Mucosa of rectum (tissue), 2 donors: ENCODE results near the gene PIK3CD.
A peak's percentile ranks its signal among the peaks of the same experiment; 100 is the strongest.

Experiments used
- H3K27ac ChIP-seq, 2 donors: one replicate each; pipeline ENCODE4 v1.7.0; 2013; ENCODE audit warnings: inconsistent platforms in 2 of 2, low read depth in 2 of 2, low read length in 2 of 2
- H3K27me3 ChIP-seq, 2 donors: one replicate each; pipeline ENCODE4 v1.7.0; 2013; ENCODE audit warnings: low read length in 2 of 2; ENCODE audit not compliant: control insufficient read depth in 2 of 2, insufficient read depth in 2 of 2
- H3K36me3 ChIP-seq, 2 donors: one replicate each; pipeline ENCODE4 v1.7.0; 2013; ENCODE audit warnings: low read length in 2 of 2; ENCODE audit not compliant: control insufficient read depth in 2 of 2, insufficient read depth in 2 of 2
- H3K4me1 ChIP-seq, 2 donors: one replicate each; pipeline ENCODE4 v1.7.0; 2013; ENCODE audit warnings: low read length in 2 of 2, mild to moderate bottlenecking in 1 of 2; ENCODE audit not compliant: control insufficient read depth in 2 of 2, insufficient read depth in 2 of 2
- H3K4me3 ChIP-seq, 2 donors: one replicate each; pipeline ENCODE4 v1.7.0; 2013; ENCODE audit warnings: low read length in 2 of 2
- H3K9ac ChIP-seq, 2 donors: one replicate each; pipeline ENCODE4 v1.7.0; 2013; ENCODE audit warnings: low read length in 2 of 2, low read depth in 1 of 2, mild to moderate bottlenecking in 1 of 2
- H3K9me3 ChIP-seq, 2 donors: one replicate each; pipeline ENCODE4 v1.7.0; 2013; ENCODE audit warnings: low read length in 2 of 2; ENCODE audit not compliant: control insufficient read depth in 2 of 2
- donor health status: healthy.
- donor health status: Normal muscosa, but diverticular disease.

The PIK3CD gene

DNA sequence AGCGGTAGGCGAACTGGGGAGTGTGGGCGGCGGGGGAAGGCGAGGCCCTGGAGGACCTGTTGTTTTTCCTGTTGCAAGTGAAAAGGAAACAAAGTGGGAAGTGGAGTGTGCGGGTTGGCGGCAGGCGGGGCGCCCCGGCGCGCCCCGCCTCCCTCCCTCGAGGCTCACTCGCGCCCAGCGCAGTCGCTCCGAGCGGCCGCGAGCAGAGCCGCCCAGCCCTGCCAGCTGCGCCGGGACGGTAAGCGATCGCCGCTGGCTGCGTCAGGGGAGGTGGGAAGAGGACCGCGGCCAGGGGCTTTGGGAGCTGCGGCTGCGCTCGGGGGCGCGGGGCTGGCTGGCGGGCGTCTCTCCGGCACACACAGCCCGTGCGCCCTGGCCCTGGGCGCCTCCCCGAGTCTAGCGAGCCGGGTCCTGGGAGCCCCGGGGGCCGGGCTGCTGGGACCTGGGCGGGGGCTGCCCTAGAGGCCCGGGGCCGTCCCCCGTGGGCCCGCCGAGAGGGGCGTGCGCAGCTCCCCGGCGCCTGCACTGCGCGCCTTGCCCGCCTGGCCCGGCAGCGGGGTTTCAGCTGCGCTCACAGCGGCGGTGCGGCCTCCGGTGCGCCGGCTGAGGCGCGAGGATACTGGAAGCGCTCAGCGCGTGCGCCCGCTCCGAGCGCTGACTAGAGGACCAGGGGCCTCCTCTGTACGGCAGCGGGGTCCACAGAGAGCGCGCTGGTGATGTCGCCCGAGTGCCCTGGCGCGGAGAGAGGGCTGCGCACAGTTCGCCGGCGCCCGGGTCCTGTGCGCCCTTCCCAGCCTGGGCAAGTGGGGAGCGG is at the start of gene PIK3CD:
PIK3CD (plus strand) TSS at position 167 of the 814 bp plus-strand sequence. CDS start 58,725 bp downstream, outside the sequence.
- no peaks in the 10 kb centered on the region for H3K4me1 ChIP-seq
- peaks cover 6 to 10% of the 10 kb centered on the region in 2 donors for H3K27me3 ChIP-seq
- H3K9ac ChIP-seq = peak within 1 kb of the TSS; percentile 17 to 41
- peak within 1 kb of the TSS; percentile 7 to 74 for H3K27ac ChIP-seq
- H3K36me3 ChIP-seq = no peaks in the 10 kb centered on the region
- H3K4me3 ChIP-seq = peak within 1 kb of the TSS; percentile 39 to 63
- H3K9me3 ChIP-seq = no peaks in the 10 kb centered on the region

DNA sequence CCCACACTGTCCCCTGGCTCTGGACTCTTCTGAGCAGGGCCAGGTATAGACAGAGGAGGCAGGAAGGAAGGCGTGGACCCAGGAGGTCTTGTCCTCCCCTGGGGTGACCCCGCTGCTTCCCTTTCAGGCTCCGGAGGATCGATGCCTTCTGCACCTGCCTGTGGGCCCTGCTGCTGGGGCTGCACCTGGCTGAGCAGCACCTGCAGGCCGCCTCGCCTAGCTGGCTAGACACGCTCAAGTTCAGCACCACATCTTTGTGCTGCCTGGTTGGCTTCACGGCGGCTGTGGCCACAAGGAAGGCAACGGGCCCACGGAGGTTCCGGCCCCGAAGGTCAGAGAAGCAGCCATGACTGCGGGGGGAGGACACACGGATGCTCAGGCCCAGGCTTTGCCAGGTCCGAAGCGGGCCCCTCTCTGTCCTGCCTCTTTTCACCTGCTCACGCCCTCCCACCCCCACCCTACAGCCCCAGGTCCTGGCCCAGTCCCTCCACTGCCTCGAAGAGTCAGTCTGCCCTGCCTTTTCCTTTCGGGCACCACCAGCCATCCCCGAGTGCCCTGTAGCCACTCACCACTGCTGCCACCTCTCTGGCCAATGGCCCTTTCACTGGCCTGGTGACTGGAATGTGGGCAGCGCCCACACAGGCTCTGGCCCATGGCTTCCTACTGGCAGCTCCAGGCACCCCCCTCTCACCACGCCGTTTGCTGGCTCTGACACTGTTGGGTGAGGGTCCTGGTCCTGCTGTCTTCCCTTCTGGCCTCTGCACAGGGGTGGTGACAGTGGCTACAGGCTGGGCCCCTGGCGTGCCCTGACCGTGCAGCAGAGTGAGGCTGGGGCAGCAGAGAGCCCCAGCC is 49.4 kb upstream of the PIK3CD start:
- Histone ChIP-seq H3K9ac (no peak overlapping the region), H3K27ac (no peak overlapping the region), H3K4me3 (no peak overlapping the region), H3K27me3 (no peaks in the 10 kb centered on the region), H3K9me3 (no peaks in the 10 kb centered on the region), H3K36me3 (peaks cover 27% of the 10 kb centered on the region in 2 donors), H3K4me1 (no peaks in the 10 kb centered on the region)

- no peaks in the 10 kb centered on the region for H3K9me3 ChIP-seq
- H3K36me3 ChIP-seq = peaks cover 25% of the 10 kb centered on the region in 2 donors
- H3K4me1 ChIP-seq = no peaks in the 10 kb centered on the region
- no peak overlapping the region for H3K4me3 ChIP-seq
- H3K27me3 ChIP-seq = no peaks in the 10 kb centered on the region
- H3K27ac ChIP-seq = no peak overlapping the region
- no peak overlapping the region for H3K9ac ChIP-seq
Measured at GRCh38 chr1:9602794-9603167, 48.8 kb upstream of the PIK3CD start.

DNA sequence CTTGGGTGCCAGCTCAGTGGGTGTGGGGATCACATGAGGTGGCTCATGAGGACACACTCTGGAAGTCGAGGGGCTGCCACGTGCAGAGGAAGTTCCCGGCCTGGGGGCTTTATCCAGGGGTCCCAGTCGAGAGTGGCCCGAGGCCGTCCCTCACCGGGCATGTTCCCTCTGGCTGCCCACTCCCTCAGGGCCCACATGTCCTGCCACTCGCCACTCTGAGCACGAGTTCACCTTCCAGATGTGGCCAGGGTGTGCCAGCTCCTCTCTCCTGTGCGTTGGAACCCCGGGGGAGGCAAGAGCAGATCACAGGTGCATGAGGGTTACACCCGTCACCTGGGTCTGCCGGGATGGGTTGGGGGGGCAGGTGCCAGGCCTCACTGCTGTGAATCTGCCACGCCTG is 48.2 kb upstream of the PIK3CD start:
- H3K4me3 ChIP-seq = no peak overlapping the region
- H3K27me3 ChIP-seq = no peaks in the 10 kb centered on the region
- H3K4me1 ChIP-seq = no peaks in the 10 kb centered on the region
- H3K36me3 ChIP-seq = peaks cover 24 to 25% of the 10 kb centered on the region in 2 donors
- no peak overlapping the region for H3K27ac ChIP-seq
- H3K9ac ChIP-seq = no peak overlapping the region
- no peaks in the 10 kb centered on the region for H3K9me3 ChIP-seq

DNA sequence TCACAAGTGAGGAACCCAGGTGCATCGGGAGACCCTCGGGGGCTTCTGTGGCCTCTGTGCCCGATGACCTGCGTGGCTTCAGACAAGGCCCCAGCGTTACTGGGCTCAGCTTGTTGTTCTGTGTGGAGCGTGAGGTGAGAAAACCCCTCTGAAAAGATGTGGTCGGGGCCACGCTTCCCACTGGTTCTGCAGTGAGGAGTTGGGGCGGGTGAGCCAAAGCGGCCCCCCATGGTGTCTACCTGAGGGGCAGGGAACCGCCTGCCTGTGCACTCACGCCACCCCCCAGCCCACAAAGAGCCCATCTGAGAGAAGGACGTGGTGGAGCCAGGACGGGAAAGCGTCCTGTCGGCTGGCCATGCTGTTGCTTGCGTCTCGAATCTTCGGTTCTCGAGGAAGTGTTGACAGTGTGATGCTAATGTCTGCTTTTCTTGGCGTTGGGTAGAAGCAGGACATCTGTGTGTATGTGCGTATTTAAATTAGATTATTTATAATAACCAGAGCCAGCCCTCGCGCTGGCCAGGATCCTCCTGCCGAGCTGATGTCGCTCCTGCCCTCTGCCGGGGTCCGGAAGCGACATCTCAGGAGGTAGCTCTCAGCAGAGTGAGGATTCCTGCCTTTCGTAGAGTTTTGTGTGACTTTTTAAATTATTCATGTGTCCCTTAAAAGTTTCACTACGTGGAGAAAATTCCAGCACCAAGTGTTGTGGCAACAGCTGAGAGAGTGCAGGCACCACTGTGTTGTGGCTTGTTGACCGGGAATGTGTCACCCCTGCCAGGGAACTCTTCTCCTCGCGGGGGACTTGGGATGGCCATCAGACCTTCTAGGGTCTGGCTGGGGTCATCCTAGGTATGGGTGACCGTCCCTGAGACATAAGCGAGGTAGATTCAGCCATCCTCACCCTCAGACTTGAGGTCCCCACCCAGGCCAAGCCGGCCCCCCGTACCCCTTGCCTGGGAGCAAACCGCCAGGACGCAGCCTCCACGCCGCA is 47.5 kb upstream of the PIK3CD start:
- no peaks in the 10 kb centered on the region for H3K9me3 ChIP-seq
- H3K27me3 ChIP-seq = no peaks in the 10 kb centered on the region
- no peaks in the 10 kb centered on the region for H3K4me1 ChIP-seq
- no peak overlapping the region for H3K4me3 ChIP-seq
- H3K27ac ChIP-seq = no peak overlapping the region
- peaks cover 25 to 26% of the 10 kb centered on the region in 2 donors for H3K36me3 ChIP-seq
- H3K9ac ChIP-seq = no peak overlapping the region

DNA sequence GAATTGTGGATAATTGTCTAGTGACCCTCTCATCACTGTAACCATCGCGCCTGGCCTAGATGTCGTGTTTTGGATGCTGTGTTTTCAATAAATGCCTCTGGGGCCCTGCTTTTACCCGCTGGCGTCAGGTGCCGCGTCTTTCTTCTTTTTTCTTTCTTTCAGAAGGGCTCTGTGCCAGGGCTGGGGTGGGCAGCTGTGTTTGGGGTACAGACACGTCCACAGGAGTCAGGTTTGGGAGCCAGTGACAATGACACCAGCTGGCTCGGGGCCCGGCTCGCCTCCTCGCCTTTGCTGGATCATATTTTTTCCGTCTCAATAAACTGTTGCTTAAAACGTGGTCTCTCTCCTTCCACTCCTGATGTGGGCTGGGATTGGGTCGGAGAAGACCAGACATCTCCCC is 46.7 kb upstream of the PIK3CD start:
- no peaks in the 10 kb centered on the region for H3K27me3 ChIP-seq
- no peak overlapping the region for H3K27ac ChIP-seq
- H3K9me3 ChIP-seq = no peaks in the 10 kb centered on the region
- H3K36me3 ChIP-seq = peaks cover 27 to 29% of the 10 kb centered on the region in 2 donors
- no peak overlapping the region for H3K9ac ChIP-seq
- no peaks in the 10 kb centered on the region for H3K4me1 ChIP-seq
- H3K4me3 ChIP-seq = no peak overlapping the region

DNA sequence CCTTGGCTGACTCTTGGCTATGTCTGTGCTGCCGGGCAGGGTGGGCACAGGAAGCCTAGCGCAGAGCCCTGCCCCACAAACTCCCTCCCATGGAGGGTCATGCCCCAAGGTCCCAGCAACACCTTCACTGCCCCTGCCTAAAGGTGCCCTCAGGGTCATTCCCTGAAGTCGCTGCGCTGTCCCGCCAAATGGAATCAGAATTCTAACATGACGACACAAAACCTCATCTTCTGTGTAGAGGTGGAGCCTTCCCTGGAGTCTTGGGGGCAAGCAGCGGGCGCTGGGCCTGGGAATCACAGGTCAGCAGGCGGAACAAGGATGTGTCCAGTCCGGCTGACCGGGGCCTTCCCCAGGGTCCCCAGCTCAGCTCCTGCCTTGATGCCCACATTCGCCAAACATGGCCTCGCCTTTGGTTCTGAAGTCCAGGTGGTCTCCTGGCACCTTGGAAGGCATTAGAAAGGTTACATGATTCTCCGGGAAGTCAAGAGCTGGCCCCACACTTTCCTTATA is 45.5 kb upstream of the PIK3CD start:
- Histone ChIP-seq H3K9ac (no peak overlapping the region), H3K4me1 (no peaks in the 10 kb centered on the region), H3K27ac (no peak overlapping the region), H3K27me3 (no peaks in the 10 kb centered on the region), H3K9me3 (no peaks in the 10 kb centered on the region), H3K4me3 (no peak overlapping the region), H3K36me3 (peaks cover 20 to 28% of the 10 kb centered on the region in 2 donors)

- H3K4me1 ChIP-seq = no peaks in the 10 kb centered on the region
- H3K27me3 ChIP-seq = no peaks in the 10 kb centered on the region
- no peak overlapping the region for H3K9ac ChIP-seq
- H3K27ac ChIP-seq = no peak overlapping the region
- H3K36me3 ChIP-seq = peaks cover 16 to 26% of the 10 kb centered on the region in 2 donors
- no peaks in the 10 kb centered on the region for H3K9me3 ChIP-seq
- no peak overlapping the region for H3K4me3 ChIP-seq
Measured at GRCh38 chr1:9606458-9606857, 45.1 kb upstream of the PIK3CD start.

GRCh38 chr1:9606948-9607347 is 44.6 kb upstream of the PIK3CD start:
- peaks cover 12 to 25% of the 10 kb centered on the region in 2 donors for H3K36me3 ChIP-seq
- H3K4me3 ChIP-seq = no peak overlapping the region
- H3K4me1 ChIP-seq = no peaks in the 10 kb centered on the region
- no peak overlapping the region for H3K9ac ChIP-seq
- H3K27ac ChIP-seq = no peak overlapping the region
- no peaks in the 10 kb centered on the region for H3K27me3 ChIP-seq
- H3K9me3 ChIP-seq = no peaks in the 10 kb centered on the region
